GM12874 (cell line): ENCODE measurements around the gene INPP1.

ENCODE experiments used
- TF ChIP-seq, protein P1 (sequence below): IDR thresholded peaks from 2 replicates; pipeline ENCODE4 v1.5.1; 2011; ENCODE audit warnings: low read depth, mild to moderate bottlenecking, control low read depth, low read length, moderate library complexity; ENCODE audit not compliant: insufficient read depth

Gene INPP1

DNA sequence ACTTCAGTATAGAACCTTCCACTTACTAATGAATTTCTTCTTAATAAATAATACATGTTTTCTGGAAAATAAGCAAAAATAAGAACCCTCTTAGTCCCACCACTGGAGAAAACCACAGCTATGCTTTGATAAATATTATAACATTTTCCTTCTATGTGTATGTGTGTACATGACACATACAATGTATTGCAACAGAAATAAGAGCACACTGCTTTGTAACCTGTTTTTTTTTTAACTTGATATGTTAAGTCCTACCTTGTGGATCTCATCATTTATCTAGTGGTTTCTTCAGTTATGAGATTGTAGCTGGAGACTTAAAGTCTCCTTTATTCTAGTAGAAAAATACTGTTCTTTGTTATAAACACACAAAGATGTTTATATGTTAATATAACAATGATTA lies 17.2 kb downstream of the INPP1 start:
- TF ChIP-seq, protein P1, sequence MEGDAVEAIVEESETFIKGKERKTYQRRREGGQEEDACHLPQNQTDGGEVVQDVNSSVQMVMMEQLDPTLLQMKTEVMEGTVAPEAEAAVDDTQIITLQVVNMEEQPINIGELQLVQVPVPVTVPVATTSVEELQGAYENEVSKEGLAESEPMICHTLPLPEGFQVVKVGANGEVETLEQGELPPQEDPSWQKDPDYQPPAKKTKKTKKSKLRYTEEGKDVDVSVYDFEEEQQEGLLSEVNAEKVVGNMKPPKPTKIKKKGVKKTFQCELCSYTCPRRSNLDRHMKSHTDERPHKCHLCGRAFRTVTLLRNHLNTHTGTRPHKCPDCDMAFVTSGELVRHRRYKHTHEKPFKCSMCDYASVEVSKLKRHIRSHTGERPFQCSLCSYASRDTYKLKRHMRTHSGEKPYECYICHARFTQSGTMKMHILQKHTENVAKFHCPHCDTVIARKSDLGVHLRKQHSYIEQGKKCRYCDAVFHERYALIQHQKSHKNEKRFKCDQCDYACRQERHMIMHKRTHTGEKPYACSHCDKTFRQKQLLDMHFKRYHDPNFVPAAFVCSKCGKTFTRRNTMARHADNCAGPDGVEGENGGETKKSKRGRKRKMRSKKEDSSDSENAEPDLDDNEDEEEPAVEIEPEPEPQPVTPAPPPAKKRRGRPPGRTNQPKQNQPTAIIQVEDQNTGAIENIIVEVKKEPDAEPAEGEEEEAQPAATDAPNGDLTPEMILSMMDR, result no peak

DNA sequence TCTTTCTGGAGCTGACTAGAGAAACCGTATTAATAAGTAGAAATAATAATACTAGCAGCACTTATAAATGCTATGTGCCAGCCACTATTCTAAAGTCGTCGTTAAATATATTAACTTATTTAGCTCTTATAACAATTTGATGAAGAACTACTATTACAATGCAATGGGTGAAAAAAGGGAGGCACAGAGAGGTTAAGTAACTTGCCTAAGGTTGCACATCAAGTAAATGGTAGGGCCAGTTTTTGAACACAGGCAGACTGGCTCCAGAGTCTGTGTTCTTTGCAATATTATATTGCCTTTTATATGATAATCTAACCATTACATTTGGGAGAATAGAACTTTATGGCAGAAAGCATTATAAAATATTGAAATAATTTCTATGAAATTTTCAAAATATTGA lies 17.6 kb downstream of the INPP1 start:
- TF ChIP-seq, protein P1, result no peak

DNA sequence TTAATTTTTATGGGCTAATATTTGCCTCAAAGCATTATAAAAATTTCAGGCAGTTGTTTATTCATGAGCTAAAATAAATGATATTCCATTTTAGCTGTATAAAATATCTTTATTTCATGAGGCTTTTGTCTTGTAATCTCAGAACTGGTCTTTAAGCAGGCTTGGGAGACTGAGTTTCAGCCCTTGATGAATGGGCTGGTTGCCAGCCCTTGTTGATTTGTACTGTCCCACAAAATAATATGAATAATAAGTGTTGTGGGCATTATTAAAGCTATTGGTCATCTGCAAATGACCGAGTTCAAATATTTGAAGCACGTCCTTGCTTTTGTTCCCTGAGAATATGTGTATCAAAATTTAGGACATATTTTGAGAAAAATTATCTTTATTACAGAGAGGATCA lies 18.2 kb downstream of the INPP1 start:
- TF ChIP-seq, protein P1, result no peak

DNA sequence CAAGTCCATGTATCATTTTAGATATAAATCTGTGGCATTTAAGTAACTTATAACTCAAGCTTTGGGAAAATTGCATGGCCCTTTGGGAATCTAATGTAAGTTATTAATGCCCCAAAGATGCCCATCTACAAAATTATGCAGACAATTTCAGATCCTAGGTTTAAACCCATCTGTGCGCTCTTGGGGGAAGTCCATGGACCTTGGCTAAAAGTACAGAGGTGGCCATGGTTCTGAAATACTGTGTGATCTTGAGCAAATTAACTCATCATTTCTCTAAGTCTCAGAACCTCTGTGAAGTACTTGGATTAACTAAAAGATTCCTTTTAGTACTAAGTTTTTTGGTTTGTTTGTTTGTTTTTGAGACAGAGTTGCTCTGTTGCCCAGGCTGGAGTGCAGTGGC lies 19.5 kb downstream of the INPP1 start:
- TF ChIP-seq, protein P1, result no peak

DNA sequence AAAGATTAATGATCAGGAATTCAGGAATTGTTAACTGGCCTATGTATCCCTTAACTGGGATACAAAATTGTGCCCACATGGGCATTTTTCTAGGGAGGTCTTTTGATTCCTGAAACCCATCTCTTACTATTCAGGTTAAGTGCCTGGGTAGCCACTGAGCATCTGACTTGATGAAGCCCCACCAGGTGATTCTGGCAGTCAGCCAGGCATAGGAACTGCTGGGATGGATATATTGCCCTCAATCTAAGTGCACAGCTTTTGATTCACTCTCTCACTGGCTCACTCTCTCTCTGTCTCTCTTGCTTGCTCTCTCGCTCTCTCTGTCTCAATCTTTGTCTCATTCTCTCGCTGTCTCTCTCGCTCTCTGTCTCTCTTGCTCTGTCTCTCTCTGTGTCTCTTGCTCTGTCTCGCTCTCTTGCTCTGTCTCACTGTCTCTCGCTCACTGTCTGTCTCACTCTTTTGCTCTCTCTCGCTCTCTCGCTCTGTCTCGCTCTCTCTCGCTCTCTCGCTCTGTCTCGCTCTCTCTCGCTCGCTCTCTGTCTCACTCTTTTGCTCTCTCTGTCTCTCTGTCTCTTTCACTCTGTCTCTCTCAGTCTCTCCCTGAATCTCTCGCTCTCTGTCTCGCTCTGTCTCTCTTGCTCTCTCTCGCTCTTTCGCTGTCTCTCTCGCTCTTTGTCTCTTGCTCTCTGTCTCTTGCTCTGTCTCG lies 22.3 kb downstream of the INPP1 start:
- TF ChIP-seq, protein P1, result no peak

DNA sequence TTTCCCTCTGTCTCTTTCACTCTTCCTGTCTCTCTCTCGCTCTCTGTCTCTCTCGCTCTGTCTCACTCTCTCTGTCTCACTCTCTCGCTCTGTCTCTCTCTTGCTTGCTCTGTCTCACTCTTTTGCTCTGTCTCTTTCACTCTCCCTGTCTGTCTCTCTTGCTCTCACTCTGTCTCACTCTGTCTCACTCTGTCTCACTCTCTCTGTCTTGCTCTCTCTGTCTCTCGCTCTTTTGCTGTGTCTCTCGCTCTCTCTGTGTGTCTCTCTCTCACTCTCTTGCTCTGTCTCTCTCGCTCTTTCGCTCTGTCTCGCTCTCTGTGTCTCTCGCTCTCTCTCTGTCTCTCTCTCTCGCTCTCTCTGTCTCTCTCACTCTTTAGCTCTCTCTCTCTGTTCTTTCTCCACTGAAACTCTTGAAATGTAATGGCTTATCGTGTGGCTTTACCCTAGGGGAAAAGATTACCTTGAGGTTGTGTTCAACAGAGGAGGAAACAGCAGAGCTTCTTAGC lies 22.9 kb downstream of the INPP1 start:
- TF ChIP-seq, protein P1, result no peak

DNA sequence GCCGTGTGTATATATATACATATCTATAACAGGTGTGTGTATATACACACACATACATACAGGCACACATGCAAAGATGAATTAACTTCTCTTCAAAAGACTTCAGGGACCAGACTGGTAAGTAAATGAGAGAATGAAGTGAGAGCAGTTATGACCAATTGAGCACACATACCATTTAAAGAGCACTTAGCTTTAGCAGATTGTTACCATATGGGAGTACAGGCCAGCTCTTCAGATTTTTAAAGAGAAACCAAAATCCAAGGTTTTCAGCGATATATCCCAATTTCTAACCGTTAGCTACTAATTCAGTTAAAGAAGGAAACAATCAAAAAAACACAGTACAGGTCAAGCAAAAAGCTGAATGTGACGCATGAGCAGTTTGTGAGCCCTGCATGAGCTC lies 23.7 kb downstream of the INPP1 start:
- TF ChIP-seq, protein P1, result no peak
